ENCODE results near the gene IDUA.
A peak's percentile ranks its signal among the peaks of the same experiment; 100 is the strongest.

IDUA gene

DNA sequence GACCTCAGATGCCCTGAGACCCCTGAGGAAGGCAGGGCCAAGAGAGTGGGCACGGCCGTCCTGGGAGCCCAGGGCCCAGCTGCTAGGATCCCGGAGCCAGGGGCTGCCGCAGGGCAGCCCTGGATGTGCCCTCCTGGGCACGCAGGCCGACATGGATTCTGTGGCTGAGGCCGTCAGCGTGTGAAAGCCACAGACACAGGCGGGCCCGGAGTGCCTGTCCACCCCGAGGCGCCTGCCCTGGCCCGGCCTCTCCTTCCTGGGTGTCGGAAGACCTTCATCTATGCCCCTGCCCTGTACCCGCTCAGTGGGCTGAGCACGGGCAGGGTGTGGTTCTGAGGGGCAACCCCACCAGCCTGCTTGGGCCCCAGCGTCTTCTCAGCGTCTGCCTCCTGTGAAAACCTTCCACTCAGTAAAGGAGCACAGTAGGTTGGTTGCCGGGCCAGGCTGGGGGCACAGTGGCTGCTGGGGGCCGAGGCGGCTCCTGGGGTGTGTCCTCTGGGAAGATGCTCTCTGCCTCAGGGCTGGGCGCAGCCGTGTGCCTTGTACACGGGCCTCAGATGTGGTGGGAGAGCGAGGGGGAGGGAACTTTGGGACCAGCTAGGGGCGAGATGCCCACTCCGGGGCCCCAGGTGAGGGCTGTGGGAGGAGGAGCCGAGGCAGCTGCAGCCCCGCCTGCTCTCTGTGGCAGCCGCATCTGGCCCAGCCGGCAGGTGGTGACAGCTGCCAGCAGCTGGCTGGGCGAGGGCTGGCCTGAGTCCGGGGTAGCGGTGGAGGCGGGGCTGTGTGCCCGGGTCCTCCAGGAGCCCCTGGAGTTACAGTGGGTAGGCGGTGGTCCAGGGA, 45.3 kb downstream of the IDUA start:
- DNase-seq (ENCODE audit: low spot score), result no peak

DNA sequence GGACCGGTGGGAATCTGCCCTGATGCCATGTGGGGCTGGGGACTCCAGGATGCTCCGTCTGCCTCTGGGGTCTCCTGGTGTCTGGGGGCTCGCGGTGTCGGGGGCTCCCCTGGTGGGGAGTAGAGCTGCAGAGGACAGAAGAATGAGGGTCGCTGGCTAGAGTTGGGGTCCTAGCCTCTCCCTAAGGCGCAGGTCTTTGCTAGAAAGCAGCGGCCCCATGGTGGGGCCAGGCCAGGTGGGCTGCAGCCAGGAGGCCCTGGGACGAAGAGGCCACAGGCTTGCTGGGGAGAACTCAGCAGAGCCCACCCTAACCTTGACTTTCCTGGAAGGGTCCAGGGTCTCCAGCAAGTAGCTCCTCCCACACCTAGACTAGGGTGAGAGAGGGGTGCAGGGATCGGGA, 46.0 kb downstream of the IDUA start:
- DNase-seq (ENCODE audit: low spot score), result no peak

DNA sequence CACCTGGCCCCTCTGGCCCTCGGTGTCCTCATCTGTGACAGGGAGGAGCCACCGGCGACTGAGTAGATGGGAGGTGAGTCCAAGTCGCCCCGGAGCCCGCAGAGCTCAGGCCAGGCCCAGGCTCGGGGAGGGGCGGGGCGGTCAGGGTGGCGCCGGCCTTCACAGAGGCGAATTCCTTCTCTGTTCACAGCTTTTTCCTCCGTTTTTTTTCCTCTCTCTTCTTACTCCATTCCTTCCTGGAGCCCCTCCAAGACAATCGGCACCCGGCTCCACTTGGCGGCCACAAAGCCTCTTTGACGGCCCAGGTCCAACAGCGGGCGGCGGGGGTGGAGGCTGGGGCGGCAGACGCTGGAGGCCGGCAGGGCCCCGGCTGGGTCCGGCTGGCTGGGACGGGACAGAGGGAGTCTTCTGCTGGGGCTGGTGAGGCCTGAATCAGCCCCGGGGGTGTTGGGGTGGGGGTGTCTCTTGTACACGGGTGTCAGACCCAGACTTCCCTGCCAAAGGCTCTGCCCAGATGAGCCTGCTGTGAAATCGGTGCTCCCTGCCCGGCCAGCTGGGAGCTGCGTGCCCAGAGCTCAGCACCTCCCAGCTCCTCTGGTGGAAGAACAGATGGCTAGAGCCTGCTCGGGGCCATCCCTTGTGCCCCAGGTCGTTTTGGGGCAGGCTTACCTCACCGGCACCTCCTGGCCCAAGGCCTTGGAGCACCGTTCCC, 47.2 kb downstream of the IDUA start:
- DNase-seq (ENCODE audit: low spot score), result no peak

DNA sequence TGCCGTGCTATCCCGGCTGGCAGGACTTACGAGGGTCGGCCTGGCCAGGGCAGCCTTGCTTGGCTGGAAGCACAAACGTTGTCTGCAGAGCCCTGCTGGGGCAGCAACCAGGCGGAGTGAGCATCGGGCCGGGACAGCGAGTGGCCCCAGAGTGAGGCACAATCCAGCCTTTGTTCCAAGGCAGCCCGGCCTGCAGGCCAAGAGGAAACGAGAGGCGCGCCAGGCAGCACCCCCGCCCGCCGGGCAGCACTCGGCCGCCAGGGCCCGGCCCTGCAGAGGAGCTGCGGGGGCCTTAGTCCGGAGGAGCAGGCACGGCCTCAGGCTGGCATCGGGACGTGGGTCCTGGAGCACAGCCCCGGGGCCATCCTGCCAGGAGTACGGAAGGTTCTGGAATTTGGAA, 48.7 kb downstream of the IDUA start:
- DNase-seq (ENCODE audit: low spot score), result no peak

DNA sequence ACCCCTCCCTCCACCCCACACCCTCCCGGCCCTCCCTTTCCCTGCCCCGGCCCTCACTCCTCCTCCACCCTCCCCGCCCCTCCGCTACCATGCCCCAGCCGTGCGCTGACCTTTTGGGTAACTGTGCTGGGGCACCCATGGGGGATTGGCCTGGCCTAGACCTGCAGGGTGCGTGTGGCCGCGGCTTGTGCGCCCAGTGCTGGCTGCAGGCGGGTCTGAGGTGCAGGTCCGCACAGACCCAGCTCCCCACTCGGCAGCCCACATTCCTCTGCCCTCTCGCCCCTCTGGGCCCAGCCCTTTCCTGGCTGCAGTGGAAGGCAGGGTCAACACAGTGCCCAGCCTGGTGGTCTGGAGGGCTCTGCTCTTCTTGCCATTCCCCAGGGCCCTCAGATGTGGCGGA, 49.3 kb downstream of the IDUA start:
- no peak for DNase-seq (ENCODE audit: low spot score)

DNA sequence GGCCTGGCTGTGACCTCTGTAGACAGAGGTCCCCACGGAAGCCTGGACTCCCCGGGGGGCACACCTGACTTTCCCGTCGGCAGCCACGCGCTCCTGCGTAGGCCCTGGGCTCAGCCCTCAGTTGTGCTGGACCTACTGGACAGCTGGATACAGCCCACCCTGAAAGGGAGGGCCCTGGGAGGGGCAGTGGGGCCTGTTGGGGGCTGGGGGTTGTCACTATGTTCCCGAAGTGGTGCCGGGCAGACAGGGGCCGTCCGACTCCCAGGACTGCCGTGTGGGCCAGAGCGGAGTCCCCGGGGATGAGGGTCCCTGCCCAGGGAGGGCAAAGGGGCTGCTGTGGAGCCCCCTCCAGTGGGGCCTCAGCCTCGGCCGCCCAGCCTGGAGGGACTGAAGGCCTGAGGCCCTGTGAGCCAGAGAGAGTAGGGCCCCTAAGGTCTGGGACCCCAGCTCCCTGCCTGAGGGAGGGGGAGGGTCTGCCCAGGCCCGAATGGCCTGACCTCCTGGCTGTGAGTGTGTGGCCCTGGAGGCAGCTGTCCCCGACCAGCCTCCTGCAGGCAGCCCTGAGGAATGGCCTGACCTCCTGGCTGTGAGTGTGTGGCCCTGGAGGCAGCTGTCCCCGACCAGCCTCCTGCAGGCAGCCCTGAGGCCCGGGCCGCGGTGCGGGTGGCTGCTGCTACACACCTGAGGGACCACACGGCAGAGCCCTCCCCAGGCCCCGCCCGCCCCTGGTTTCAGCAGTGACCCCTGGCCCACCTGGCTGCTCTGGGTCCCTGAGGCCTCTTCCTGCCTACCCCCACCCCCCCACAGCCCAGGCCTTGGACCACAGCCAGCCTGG, 50.3 kb downstream of the IDUA start:
- no peak for DNase-seq (ENCODE audit: low spot score)

GRCh38 chr4:1038948-1039492, 52.2 kb downstream of the IDUA start:
- no peak for DNase-seq (ENCODE audit: low spot score)

DNA sequence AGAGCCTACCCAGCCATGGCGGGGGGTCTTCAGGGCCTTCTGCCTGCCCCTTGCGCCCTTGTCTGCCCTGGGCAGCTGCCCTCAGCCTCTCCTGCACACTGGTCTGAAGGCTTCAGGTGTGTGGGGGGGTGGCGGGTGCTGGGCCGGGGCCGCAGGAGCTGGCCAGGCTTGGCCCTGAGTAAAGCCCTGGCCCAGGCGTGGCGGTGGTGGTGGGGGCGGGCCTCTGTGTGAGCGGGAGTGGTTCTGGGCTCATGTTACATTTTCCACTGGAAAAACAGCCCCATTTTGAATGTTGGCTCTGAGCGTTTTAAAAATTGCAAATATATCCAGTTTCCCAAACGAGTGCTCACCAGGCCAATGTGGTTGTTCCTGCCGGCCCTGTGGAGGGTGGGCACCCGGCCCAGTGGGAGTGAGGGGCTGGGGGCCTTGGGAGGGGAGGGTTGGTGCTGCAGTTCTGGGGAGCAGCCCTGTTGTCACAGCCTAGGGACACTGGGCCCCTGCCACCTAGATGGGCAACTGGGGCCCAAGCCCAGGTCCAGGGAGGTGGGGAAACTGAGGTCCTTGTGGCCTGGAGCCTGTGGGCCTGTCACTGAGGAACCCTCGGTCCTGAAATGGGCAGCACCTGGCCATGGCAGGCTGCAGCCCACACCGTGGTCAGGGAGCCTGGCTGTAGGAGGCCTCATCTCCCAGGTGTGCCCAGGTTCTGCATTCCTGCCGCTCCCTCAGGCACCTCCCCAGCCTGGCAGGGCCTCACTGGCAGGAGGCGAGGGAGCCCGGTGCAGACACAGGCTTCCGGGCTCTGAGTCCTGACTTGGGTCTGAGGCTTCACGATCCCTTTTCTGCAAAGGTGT, 52.9 kb downstream of the IDUA start:
- no peak for DNase-seq (ENCODE audit: low spot score)

DNA sequence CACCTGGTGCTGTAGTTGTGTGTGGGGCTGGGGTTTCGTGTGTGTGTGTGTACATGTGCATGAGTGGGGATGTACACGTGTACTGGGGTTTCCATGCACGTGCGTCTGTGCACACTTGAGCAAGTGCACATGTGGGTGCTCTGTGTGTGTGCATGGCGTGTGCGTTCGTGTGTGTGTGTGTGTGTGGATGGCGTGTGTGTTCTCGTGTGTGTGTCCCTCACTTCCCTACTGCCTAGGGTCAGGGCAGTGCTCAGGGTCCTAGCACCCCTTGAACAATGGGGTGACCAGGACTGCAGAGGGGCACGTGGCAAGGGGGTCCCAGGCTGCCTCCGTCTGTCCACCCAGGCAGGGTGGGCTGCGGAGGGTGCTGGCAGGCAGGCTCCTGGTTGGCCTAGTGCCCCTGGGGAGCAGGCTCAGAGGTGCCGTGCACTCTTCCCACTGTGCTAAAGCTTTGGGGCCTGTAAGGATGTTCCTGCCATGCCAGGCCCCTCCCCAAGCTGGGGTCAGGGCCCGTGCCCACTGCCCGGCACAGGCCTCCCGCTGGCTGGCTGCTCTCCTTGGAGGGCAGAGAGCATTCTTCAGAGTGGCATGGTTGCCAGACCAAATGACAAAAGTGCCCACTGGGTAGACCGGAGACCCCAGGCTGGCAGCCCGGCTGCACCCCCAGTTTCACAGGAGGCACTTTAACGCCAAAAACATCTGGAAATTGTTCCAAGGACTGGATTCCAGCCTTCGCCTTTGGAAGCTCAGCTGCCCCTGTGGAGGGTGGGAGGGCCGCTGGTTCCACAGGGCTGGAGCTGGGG, 53.7 kb downstream of the IDUA start:
- DNase-seq (ENCODE audit: low spot score), result no peak

DNA sequence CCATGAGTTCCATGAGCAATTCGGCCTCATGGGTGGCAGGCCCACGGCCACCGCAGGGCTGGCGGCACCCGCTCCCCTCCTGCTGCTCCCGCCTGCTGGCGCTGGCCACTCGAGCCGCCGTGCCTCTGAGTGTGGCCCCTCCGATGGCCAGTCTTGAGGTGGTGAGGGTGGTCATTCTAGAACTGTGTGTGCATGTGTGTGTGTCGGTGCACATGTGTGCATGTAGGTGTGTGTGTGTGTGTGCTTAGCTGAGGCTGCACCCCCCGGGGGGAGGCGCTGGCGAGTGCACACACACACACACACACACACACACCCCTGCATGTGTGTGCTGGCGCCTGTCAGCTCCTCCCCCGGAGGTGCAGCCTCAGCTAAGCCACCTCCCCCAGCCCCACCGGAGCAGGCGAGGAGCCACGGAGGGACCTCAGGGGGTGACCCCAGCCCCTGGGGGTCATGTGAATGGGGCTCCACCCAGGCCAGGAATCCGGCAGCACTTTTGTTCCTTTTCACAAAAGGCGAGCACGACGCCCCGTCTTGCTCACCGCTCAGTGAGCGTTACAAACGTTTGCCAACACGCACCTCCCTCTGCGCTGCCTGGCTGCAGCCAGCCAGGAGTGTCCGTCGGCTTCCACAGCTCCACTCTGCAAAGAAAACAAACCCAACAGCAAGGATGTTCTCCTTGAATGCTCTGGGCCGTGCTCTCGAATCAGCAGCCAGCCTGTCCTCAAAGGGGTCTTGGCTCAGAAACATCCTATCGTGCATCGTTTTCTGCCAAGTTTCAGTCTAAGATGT, 54.5 kb downstream of the IDUA start:
- DNase-seq (ENCODE audit: low spot score), result no peak

- DNase-seq (ENCODE audit: low spot score), result no peak
Measured at GRCh38 chr4:1041936-1042330, 55.1 kb downstream of the IDUA start.

DNA sequence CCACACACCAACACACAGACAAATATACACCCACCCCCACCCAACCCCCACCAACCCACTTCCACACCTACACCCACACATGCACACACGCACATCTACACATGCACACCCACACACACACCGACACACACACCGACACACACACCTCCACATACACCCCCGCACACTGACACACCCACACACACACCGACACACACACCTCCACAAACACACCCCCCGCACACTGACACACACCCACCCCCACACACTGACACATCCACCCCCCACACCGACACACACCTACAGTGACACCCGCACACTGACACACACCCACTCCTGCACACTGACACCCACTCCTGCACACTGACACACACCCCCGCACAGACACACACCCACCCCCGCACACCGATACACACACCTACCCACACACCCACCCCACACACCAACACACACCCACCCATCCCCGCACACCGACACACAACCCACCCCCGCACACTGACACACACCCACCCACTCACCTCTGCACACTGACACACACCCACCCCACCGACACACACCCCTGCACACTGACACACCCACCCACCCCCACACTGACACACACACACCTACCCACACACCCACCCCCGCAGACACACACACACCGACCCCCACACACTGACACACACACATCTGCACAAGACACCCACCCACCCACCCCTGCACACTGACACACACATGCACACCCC, 55.7 kb downstream of the IDUA start:
- DNase-seq (ENCODE audit: low spot score), result no peak

DNA sequence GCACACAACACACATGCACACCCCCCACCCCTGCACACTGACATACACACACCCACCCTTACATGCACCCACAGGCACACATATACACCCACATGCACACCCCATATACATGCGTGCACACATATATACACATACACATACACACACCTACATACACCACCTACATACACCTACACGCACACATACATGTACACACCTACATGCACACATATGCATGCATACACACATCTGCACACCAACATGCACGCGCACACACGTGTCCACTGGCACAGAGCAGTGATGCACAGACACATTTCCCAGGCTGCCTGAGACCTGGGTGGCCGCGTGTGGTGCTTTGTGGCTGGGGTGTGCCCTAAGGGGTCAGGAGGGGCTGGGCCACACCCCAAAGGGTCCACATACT, 56.3 kb downstream of the IDUA start:
- DNase-seq (ENCODE audit: low spot score), result no peak

- peak; percentile 10 for DNase-seq (ENCODE audit: low spot score)
Measured at GRCh38 chr4:1043651-1044468, 57.0 kb downstream of the IDUA start.

GRCh38 chr4:1044469-1045192, 57.8 kb downstream of the IDUA start:
- DNase-seq (ENCODE audit: low spot score), result no peak

GRCh38 chr4:1045193-1045594, 58.4 kb downstream of the IDUA start:
- DNase-seq (ENCODE audit: low spot score), result no peak

- DNase-seq (ENCODE audit: low spot score), result no peak
Measured at GRCh38 chr4:1045595-1046201, 58.9 kb downstream of the IDUA start.
